Neuronal stem cell (in vitro differentiated cells): ENCODE results near the gene CLCN3.

Source experiments
- DNase-seq: peaks from one replicate; pipeline ENCODE4 v3.0.0-alpha.2; 2013; ENCODE audit warnings: low spot score
- H2AFZ ChIP-seq: one replicate; pipeline ENCODE4 v1.6.1; 2013; ENCODE audit warnings: mild to moderate bottlenecking, low read length, inconsistent platforms
- H2AK5ac ChIP-seq: 2 replicates; pipeline ENCODE4 v1.6.1; 2013; ENCODE audit warnings: low read depth, mild to moderate bottlenecking, inconsistent platforms, low read length, moderate library complexity, mixed read lengths
- H2BK120ac ChIP-seq: 2 replicates; pipeline ENCODE4 v1.6.1; 2013; ENCODE audit warnings: low read depth, mild to moderate bottlenecking, inconsistent platforms, low read length, moderate library complexity, mixed read lengths
- H2BK12ac ChIP-seq: one replicate; pipeline ENCODE4 v1.6.1; 2013; ENCODE audit warnings: low read length, inconsistent platforms
- H2BK15ac ChIP-seq: 2 replicates; pipeline ENCODE4 v1.6.1; 2013; ENCODE audit warnings: mild to moderate bottlenecking, low read length, inconsistent platforms, mixed read lengths
- H2BK5ac ChIP-seq: one replicate; pipeline ENCODE4 v1.6.1; 2013; ENCODE audit warnings: inconsistent platforms, mild to moderate bottlenecking, low read length, moderate library complexity
- H3K14ac ChIP-seq: one replicate; pipeline ENCODE4 v1.6.1; 2013; ENCODE audit warnings: low read length, inconsistent platforms
- H3K18ac ChIP-seq: 2 replicates; pipeline ENCODE4 v1.6.1; 2013; ENCODE audit warnings: low read length, inconsistent platforms
- H3K23ac ChIP-seq: 2 replicates; pipeline ENCODE4 v1.6.1; 2013; ENCODE audit warnings: low read depth, mild to moderate bottlenecking, mixed read lengths, low read length, inconsistent platforms; ENCODE audit not compliant: poor library complexity
- H3K27ac ChIP-seq: replicated peaks from 3 replicates; pipeline ENCODE4 v1.5.1; 2013; ENCODE audit warnings: low read length, inconsistent platforms
- H3K27me3 ChIP-seq, 3 experiments: 2 replicates each; pipeline ENCODE4 v1.6.1; 2013; ENCODE audit warnings: low read length in 3 of 3, mild to moderate bottlenecking in 2 of 3, inconsistent platforms in 1 of 3, low read depth in 1 of 3, mixed read lengths in 1 of 3, moderate library complexity in 1 of 3; ENCODE audit not compliant: control insufficient read depth in 3 of 3, insufficient read depth in 3 of 3
- H3K36me3 ChIP-seq, 2 donors: replicated peaks in 1 of 2; 2 replicates each; pipeline ENCODE4 v1.6.1; 2013; ENCODE audit warnings: low read length in 2 of 2; ENCODE audit not compliant: control insufficient read depth in 2 of 2, insufficient read depth in 2 of 2
- H3K4ac ChIP-seq: 2 replicates; pipeline ENCODE4 v1.6.1; 2013; ENCODE audit warnings: inconsistent platforms, mild to moderate bottlenecking, low read length, moderate library complexity
- H3K4me1 ChIP-seq, 2 donors: 1 replicate in 1 of 2; 2 replicates in 1 of 2; pipeline ENCODE4 v1.6.1; 2013; ENCODE audit warnings: low read length in 2 of 2, low read depth in 1 of 2; ENCODE audit not compliant: control insufficient read depth in 2 of 2, insufficient read depth in 1 of 2
- H3K4me2 ChIP-seq: one replicate; pipeline ENCODE4 v1.6.1; 2013; ENCODE audit warnings: mild to moderate bottlenecking, low read length, inconsistent platforms; ENCODE audit not compliant: insufficient read depth, poor library complexity, severe bottlenecking
- H3K4me3 ChIP-seq, 2 donors: 2 replicates each; pipeline ENCODE4 v1.5.1; 2013; ENCODE audit warnings: low read length in 2 of 2, mild to moderate bottlenecking in 2 of 2, inconsistent platforms in 1 of 2, moderate library complexity in 1 of 2
- H3K79me1 ChIP-seq: one replicate; pipeline ENCODE4 v1.6.1; 2013; ENCODE audit warnings: low read depth, mild to moderate bottlenecking, inconsistent platforms, low read length, moderate library complexity
- H3K9ac ChIP-seq: one replicate; pipeline ENCODE4 v1.6.1; 2013; ENCODE audit warnings: mild to moderate bottlenecking, low read depth, low read length, inconsistent platforms; ENCODE audit not compliant: poor library complexity
- H3K9me3 ChIP-seq, 2 donors: replicated peaks in 1 of 2; 2 replicates each; pipeline versions ENCODE3 to v1.6.1; 2013; ENCODE audit warnings: low read length in 2 of 2, mild to moderate bottlenecking in 2 of 2, inconsistent platforms in 1 of 2, low read depth in 1 of 2, mixed read lengths in 1 of 2, moderate library complexity in 1 of 2; ENCODE audit not compliant: control insufficient read depth in 2 of 2, insufficient read depth in 1 of 2
- H4K8ac ChIP-seq: one replicate; pipeline ENCODE4 v1.6.1; 2013; ENCODE audit warnings: low read depth, mild to moderate bottlenecking, inconsistent platforms, low read length, moderate library complexity
- H4K91ac ChIP-seq: one replicate; pipeline ENCODE4 v1.6.1; 2013; ENCODE audit warnings: low read length, low read depth, mild to moderate bottlenecking, inconsistent platforms; ENCODE audit not compliant: poor library complexity
- WGBS, 2 donors: extraction: QIAGEN DNeasy Blood & Tissue Kit; methylation state at CpG; one replicate each; pipeline ENCODE4 v1.1.7; 2013; ENCODE audit warnings: missing lambda C conversion rate in 2 of 2, mixed read lengths in 1 of 2; ENCODE audit not compliant: insufficient read length in 2 of 2, insufficient replicate concordance in 1 of 2; ENCODE audit errors: extremely low coverage in 2 of 2; 5-methylcytosine and 5-hydroxymethylcytosine counted together

Gene CLCN3

GRCh38 chr4:169761846-169762245 lies 141.5 kb downstream of the CLCN3 start:
- H4K8ac ChIP-seq = no peak overlapping the region
- no peak overlapping the region for H3K23ac ChIP-seq
- H3K36me3 ChIP-seq = no peaks in the 10 kb centered on the region
- H3K9ac ChIP-seq = no peak overlapping the region
- no peak overlapping the region for H3K27ac ChIP-seq
- no peak overlapping the region for H2AFZ ChIP-seq
- DNase-seq = no peak
- no peak overlapping the region for H3K4me3 ChIP-seq
- H2BK15ac ChIP-seq = no peak overlapping the region
- no peak overlapping the region for H3K18ac ChIP-seq
- H3K4me2 ChIP-seq = no peak overlapping the region
- H4K91ac ChIP-seq = no peak overlapping the region
- H3K4ac ChIP-seq = no peak overlapping the region
- H3K79me1 ChIP-seq = peaks cover 2% of the 10 kb centered on the region
- no CpG with 5 or more reads among the region's 4 CpGs for WGBS, 2 donors
- no peak overlapping the region for H2AK5ac ChIP-seq
- no peak overlapping the region for H3K14ac ChIP-seq
- H2BK5ac ChIP-seq = no peak overlapping the region
- no peak overlapping the region for H2BK120ac ChIP-seq
- no peaks in the 10 kb centered on the region for H3K4me1 ChIP-seq
- H2BK12ac ChIP-seq = no peak overlapping the region
- H3K9me3 ChIP-seq = no peaks in the 10 kb centered on the region
- H3K27me3 ChIP-seq = peaks cover 0 to 4% (median 0%) of the 10 kb centered on the region in 3 experiments

DNA sequence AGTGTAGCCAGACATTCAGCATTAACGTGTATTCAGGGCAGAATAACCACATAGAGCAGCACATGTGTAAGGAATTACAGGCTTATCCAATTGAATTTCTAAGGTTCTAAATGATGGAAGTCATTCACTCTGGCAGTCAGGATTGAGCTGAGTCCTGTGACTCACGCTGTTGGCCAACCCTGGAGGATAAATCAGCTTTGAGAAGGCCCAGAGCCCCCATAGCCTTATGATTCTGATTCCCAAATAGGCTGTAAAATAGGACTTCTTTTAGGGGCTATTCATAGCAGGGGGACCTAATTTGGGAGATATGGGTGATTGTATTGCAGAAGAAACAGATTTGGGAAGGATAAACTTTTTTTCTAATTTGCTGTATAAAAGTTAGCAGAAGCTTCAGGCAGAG lies 145.5 kb downstream of the CLCN3 start:
- no peak overlapping the region for H3K14ac ChIP-seq
- no CpG with 5 or more reads among the region's 2 CpGs for WGBS, 2 donors
- peaks cover 2% of the 10 kb centered on the region for H3K79me1 ChIP-seq
- no peak overlapping the region for H2BK15ac ChIP-seq
- H2BK120ac ChIP-seq = no peak overlapping the region
- H3K4ac ChIP-seq = no peak overlapping the region
- H3K9me3 ChIP-seq = no peaks in the 10 kb centered on the region
- H2BK12ac ChIP-seq = no peak overlapping the region
- H3K27me3 ChIP-seq = peaks cover 0 to 5% (median 0%) of the 10 kb centered on the region in 3 experiments
- no peak for DNase-seq
- no peak overlapping the region for H3K4me3 ChIP-seq
- no peak overlapping the region for H2AK5ac ChIP-seq
- H2AFZ ChIP-seq = no peak overlapping the region
- no peaks in the 10 kb centered on the region for H3K36me3 ChIP-seq
- H4K91ac ChIP-seq = no peak overlapping the region
- H3K23ac ChIP-seq = no peak overlapping the region
- H3K18ac ChIP-seq = no peak overlapping the region
- no peak overlapping the region for H3K4me2 ChIP-seq
- H4K8ac ChIP-seq = no peak overlapping the region
- no peak overlapping the region for H2BK5ac ChIP-seq
- H3K27ac ChIP-seq = no peak overlapping the region
- H3K4me1 ChIP-seq = no peaks in the 10 kb centered on the region
- H3K9ac ChIP-seq = no peak overlapping the region

- Histone ChIP-seq H2BK5ac (no peak overlapping the region), H3K27ac (no peak overlapping the region), H3K4me3 (no peak overlapping the region), H3K9ac (no peak overlapping the region), H3K79me1 (peaks cover under 1% of the 10 kb centered on the region), H3K23ac (no peak overlapping the region), H2BK12ac (no peak overlapping the region), H2BK15ac (no peak overlapping the region), H2AFZ (no peak overlapping the region), H3K4ac (no peak overlapping the region), H3K36me3 (no peaks in the 10 kb centered on the region), H3K4me2 (no peak overlapping the region), H3K4me1 (no peaks in the 10 kb centered on the region), H3K14ac (no peak overlapping the region), H3K9me3 (no peaks in the 10 kb centered on the region), H4K8ac (no peak overlapping the region), H2AK5ac (no peak overlapping the region), H2BK120ac (no peak overlapping the region), H3K27me3 (peaks cover 0 to 5% (median 0%) of the 10 kb centered on the region in 3 experiments), H4K91ac (no peak overlapping the region), H3K18ac (no peak overlapping the region)
- no CpG with 5 or more reads among the region's 3 CpGs for WGBS, 2 donors
- no peak for DNase-seq
Observed at GRCh38 chr4:169766741-169767140, 146.4 kb downstream of the CLCN3 start.

- Histone ChIP-seq H3K36me3 (no peaks in the 10 kb centered on the region), H4K8ac (no peak overlapping the region), H3K14ac (no peak overlapping the region), H3K18ac (no peak overlapping the region), H3K4me2 (no peak overlapping the region), H3K23ac (no peak overlapping the region), H3K27me3 (peaks cover 0 to 5% (median 0%) of the 10 kb centered on the region in 3 experiments), H3K4me3 (no peak overlapping the region), H3K4ac (no peak overlapping the region), H3K27ac (no peak overlapping the region), H2AK5ac (no peak overlapping the region), H2AFZ (no peak overlapping the region), H3K79me1 (no peaks in the 10 kb centered on the region), H2BK5ac (no peak overlapping the region), H4K91ac (no peak overlapping the region), H2BK12ac (no peak overlapping the region), H3K9me3 (no peaks in the 10 kb centered on the region), H2BK15ac (no peak overlapping the region), H3K9ac (no peak overlapping the region), H3K4me1 (no peaks in the 10 kb centered on the region), H2BK120ac (no peak overlapping the region)
- DNase-seq = no peak
- WGBS, 2 donors = no CpG with 5 or more reads among the region's 3 CpGs
Observed at GRCh38 chr4:169768385-169768784, 148.0 kb downstream of the CLCN3 start.
